ENCODE results near the gene PRSS56.
"Not testable (repeated sequence)": the region's sequence is repeated elsewhere in the genome, so short reads cannot be mapped to it uniquely, and the experiment has no call there.

Gene PRSS56

GRCh38 chr2:232542715-232543467, 22.7 kb downstream of the PRSS56 start:
- DNase-seq, result no peak

GRCh38 chr2:232543491-232543890, 23.3 kb downstream of the PRSS56 start:
- DNase-seq, result no peak

- no peak for DNase-seq
Observed at GRCh38 chr2:232543928-232544631, 23.9 kb downstream of the PRSS56 start.

- no peak for DNase-seq
Observed at GRCh38 chr2:232544674-232545073, 24.5 kb downstream of the PRSS56 start.

- DNase-seq, result no peak
Observed at GRCh38 chr2:232545511-232546375, 25.6 kb downstream of the PRSS56 start.

GRCh38 chr2:232547991-232548390, 27.8 kb downstream of the PRSS56 start:
- no peak for DNase-seq

GRCh38 chr2:232549655-232550353, 29.6 kb downstream of the PRSS56 start:
- no peak for DNase-seq

- peak; percentile 90 for DNase-seq
Observed at GRCh38 chr2:232550354-232551249, 30.4 kb downstream of the PRSS56 start, which contains the start of the genes EIF4E2 and TIGD1. Gene EIF4E2 (plus strand): TSS chr2:232550689. CDS start chr2:232550725, 36 bp downstream. Gene TIGD1 (minus strand): TSS chr2:232550557. CDS start chr2:232549882, 675 bp downstream.

GRCh38 chr2:232551250-232551638, 31.1 kb downstream of the PRSS56 start:
- no peak for DNase-seq

GRCh38 chr2:232551776-232552175, 31.6 kb downstream of the PRSS56 start:
- no peak for DNase-seq

- DNase-seq, result no peak
Observed at GRCh38 chr2:232556426-232556825, 36.2 kb downstream of the PRSS56 start.

GRCh38 chr2:232562515-232563151, 42.4 kb downstream of the PRSS56 start:
- no peak for DNase-seq

GRCh38 chr2:232563580-232563979, 43.4 kb downstream of the PRSS56 start:
- no peak for DNase-seq

GRCh38 chr2:232567721-232568120, 47.5 kb downstream of the PRSS56 start:
- no peak for DNase-seq

- DNase-seq, result no peak
Observed at GRCh38 chr2:232568161-232568560, 48.0 kb downstream of the PRSS56 start.

- no peak for DNase-seq
Observed at GRCh38 chr2:232569541-232569940, 49.4 kb downstream of the PRSS56 start.

GRCh38 chr2:232570481-232570880, 50.3 kb downstream of the PRSS56 start:
- not testable (repeated sequence) for DNase-seq

GRCh38 chr2:232571026-232571474, 50.9 kb downstream of the PRSS56 start:
- no peak for DNase-seq

GRCh38 chr2:232573042-232573441, 52.9 kb downstream of the PRSS56 start:
- DNase-seq, result no peak

- DNase-seq, result no peak
Observed at GRCh38 chr2:232573771-232574435, 53.7 kb downstream of the PRSS56 start.
